Parathyroid adenoma (tissue), 2 donors: ENCODE data around the gene ANXA10.

Experiments
- H2AFZ ChIP-seq: fragments of 300-600 bp; sonication (generic); one replicate; pipeline ENCODE4 v1.7.0; 2017; ENCODE audit warnings: antibody characterized with exemption, mild to moderate bottlenecking
- H3K27ac ChIP-seq: fragments of 300-600 bp; sonication (generic); one replicate; pipeline ENCODE4 v1.7.0; 2017
- H3K27me3 ChIP-seq: fragments of 300-600 bp; sonication (generic); one replicate; pipeline ENCODE4 v1.7.0; 2017; ENCODE audit warnings: low read length; ENCODE audit not compliant: control insufficient read depth, insufficient read depth
- H3K36me3 ChIP-seq: fragments of 300-600 bp; sonication (generic); one replicate; pipeline ENCODE4 v1.7.0; 2017; ENCODE audit warnings: low read length; ENCODE audit not compliant: control insufficient read depth, insufficient read depth
- H3K4me1 ChIP-seq: fragments of 300-600 bp; sonication (generic); one replicate; pipeline ENCODE4 v1.7.0; 2017; ENCODE audit warnings: control low read depth
- H3K4me2 ChIP-seq: fragments of 300-600 bp; sonication (generic); one replicate; pipeline ENCODE4 v1.7.0; 2017; ENCODE audit warnings: low read length
- H3K4me3 ChIP-seq: fragments of 300-600 bp; sonication (generic); one replicate; pipeline ENCODE4 v1.7.0; 2017; ENCODE audit warnings: low read depth, low read length
- H3K79me2 ChIP-seq: fragments of 300-600 bp; sonication (generic); one replicate; pipeline ENCODE4 v1.7.0; 2017; ENCODE audit warnings: control low read depth
- H3K9ac ChIP-seq: fragments of 300-600 bp; sonication (generic); one replicate; pipeline ENCODE4 v1.7.0; 2017; ENCODE audit warnings: mild to moderate bottlenecking
- H3K9me3 ChIP-seq: fragments of 300-600 bp; sonication (generic); one replicate; pipeline ENCODE4 v1.7.0; 2017; ENCODE audit warnings: low read length; ENCODE audit not compliant: control insufficient read depth
- TF ChIP-seq, protein P1 (sequence below): fragments of 300-600 bp; sonication (generic); IDR thresholded peaks from one replicate; pipeline ENCODE4 v1.7.0; 2017; ENCODE audit warnings: antibody characterized with exemption, mild to moderate bottlenecking
- donor health status: primary hyperparathyroidism.

The ANXA10 gene

GRCh38 chr4:168076989-168077725, 15.2 kb upstream of the ANXA10 start:
- no peaks in the 10 kb centered on the region for H3K9me3 ChIP-seq
- TF ChIP-seq, protein P1, sequence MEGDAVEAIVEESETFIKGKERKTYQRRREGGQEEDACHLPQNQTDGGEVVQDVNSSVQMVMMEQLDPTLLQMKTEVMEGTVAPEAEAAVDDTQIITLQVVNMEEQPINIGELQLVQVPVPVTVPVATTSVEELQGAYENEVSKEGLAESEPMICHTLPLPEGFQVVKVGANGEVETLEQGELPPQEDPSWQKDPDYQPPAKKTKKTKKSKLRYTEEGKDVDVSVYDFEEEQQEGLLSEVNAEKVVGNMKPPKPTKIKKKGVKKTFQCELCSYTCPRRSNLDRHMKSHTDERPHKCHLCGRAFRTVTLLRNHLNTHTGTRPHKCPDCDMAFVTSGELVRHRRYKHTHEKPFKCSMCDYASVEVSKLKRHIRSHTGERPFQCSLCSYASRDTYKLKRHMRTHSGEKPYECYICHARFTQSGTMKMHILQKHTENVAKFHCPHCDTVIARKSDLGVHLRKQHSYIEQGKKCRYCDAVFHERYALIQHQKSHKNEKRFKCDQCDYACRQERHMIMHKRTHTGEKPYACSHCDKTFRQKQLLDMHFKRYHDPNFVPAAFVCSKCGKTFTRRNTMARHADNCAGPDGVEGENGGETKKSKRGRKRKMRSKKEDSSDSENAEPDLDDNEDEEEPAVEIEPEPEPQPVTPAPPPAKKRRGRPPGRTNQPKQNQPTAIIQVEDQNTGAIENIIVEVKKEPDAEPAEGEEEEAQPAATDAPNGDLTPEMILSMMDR, result peak; percentile 53
- H3K79me2 ChIP-seq, result no peaks in the 10 kb centered on the region
- no peaks in the 10 kb centered on the region for H3K36me3 ChIP-seq
- no peak overlapping the region for H3K4me2 ChIP-seq
- no peak overlapping the region for H3K4me3 ChIP-seq
- no peak overlapping the region for H2AFZ ChIP-seq
- no peaks in the 10 kb centered on the region for H3K27me3 ChIP-seq
- H3K9ac ChIP-seq, result no peak overlapping the region
- H3K4me1 ChIP-seq, result no peaks in the 10 kb centered on the region
- H3K27ac ChIP-seq, result no peak overlapping the region

GRCh38 chr4:168077726-168078239, 14.6 kb upstream of the ANXA10 start:
- Histone ChIP-seq H3K9me3 (no peaks in the 10 kb centered on the region), H2AFZ (no peak overlapping the region), H3K27me3 (no peaks in the 10 kb centered on the region), H3K4me3 (no peak overlapping the region), H3K4me2 (no peak overlapping the region), H3K4me1 (no peaks in the 10 kb centered on the region), H3K9ac (no peak overlapping the region), H3K79me2 (no peaks in the 10 kb centered on the region), H3K36me3 (no peaks in the 10 kb centered on the region), H3K27ac (no peak overlapping the region)
- TF ChIP-seq, protein P1, result no peak

DNA sequence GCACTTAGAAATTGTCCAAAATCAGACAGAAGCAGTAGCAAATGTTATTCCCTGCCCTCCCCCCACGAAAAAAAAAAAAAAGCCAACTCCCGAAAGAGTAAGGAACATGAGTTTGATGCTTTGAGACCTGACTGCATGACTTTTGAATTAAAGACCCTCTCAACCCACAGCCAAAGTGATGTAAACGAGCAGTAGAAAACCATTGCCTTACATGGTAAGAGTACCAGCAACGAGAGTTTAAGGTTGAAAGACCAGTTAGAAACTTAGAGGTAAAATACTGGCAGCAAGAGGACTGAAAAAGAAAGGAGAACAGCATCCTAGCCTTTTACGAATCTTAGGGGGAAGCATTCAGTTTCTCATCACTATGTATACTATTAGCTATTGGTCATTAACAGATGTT, 10.0 kb upstream of the ANXA10 start:
- no peak overlapping the region for H3K27ac ChIP-seq
- H3K4me3 ChIP-seq, result no peak overlapping the region

DNA sequence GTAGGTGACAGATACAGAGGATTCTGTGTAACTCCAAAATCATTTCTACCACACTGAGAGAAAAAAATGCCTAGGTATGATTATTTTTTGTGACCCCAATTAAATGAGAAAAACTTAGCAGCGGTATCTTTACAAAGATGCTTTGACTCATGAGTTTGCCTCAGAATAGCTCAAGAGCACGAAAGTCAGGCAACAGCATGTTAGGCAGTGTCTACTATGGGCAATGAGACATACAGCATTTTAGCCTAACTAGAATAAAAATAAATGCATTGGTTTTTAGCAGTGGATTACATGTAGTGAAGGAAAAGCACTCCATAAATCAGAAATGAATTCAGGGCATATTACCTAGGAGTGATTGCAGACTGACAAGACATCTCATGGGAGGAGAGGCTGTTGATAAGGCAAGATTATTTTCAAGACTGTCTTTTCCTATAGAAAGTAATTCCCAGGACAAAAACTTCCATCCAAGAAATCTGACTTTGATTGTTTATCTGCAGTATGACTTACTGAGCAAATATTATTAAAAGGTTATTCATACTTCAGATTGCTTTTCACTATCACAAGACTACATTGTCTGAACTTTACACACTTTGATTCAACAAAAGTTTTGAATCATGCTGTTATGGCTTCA, 3.6 kb downstream of the ANXA10 start:
- Histone ChIP-seq H2AFZ (no peak overlapping the region), H3K4me3 (no peak overlapping the region)
- TF ChIP-seq, protein P1, result no peak

More for the DNA sequence above, 10.0 kb upstream of the ANXA10 start:
- Histone ChIP-seq H2AFZ (no peak overlapping the region), H3K4me1 (no peaks in the 10 kb centered on the region), H3K36me3 (no peaks in the 10 kb centered on the region), H3K79me2 (no peaks in the 10 kb centered on the region), H3K9me3 (no peaks in the 10 kb centered on the region), H3K9ac (no peak overlapping the region), H3K27me3 (no peaks in the 10 kb centered on the region), H3K4me2 (no peak overlapping the region)
- TF ChIP-seq, protein P1, result no peak

More for the DNA sequence above, 3.6 kb downstream of the ANXA10 start:
- Histone ChIP-seq H3K9ac (no peak overlapping the region), H3K27ac (no peak overlapping the region), H3K79me2 (no peaks in the 10 kb centered on the region), H3K4me2 (no peak overlapping the region), H3K36me3 (no peaks in the 10 kb centered on the region), H3K9me3 (no peaks in the 10 kb centered on the region), H3K27me3 (no peaks in the 10 kb centered on the region), H3K4me1 (no peaks in the 10 kb centered on the region)
